ENCODE measurements around the gene CDC42. TPM values are rescaled to one million over a fixed set of nuclear protein-coding genes. Genes with fewer than 3 reads are reported as not detected.

Gene CDC42
- total and polyA plus RNA-seq, 2 of the 13 experiments (the other 11 are each of a cell fraction or from before 2014, with no cell fraction given) = 138 to 237 TPM

DNA sequence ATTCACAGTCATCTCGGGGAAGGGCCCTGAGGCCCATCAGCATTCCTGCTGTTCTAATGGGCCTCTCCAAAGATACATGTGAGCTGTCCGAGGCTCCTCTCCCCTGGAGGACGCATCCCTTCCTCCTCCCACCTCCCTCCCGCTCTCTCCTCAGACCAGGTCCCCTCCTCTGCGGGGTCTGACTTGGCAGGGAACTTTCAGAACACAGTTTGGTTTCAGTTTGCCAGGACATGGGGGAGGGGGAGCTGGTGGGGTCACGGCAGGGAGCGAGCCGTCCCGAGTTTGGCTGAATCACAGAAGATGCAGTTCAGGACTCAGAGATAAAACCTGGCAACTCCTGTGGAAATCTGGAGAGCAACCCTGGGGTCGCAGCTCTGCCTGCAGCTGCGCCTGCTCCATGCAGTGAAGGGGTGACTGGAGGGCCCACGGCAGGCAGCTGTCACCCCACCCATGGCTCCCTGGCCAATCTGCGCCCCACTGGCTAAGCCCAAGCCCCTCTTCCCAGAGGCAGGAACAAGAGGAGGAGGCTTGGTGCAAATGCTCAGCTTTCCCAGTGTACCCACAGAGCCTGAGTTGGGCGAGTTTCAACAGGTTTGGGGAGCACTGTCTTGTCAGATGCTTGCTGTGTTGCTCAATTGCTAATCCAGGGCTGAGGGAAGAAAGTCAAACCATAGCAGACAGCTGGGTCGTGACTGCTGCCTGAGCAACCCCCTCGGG, 84.7 kb downstream of the CDC42 start:
- Histone ChIP-seq H3K27me3 (ENCODE audit: control insufficient read depth in 1 of 2, insufficient read depth in 2 of 2, low read length in 2 of 2) (peaks cover 37 to 88% of the 10 kb centered on the region in 2 experiments), H3K9ac (ENCODE audit: insufficient read depth, low read depth, low read length) (no peak overlapping the region), H3K27ac (ENCODE audit: extremely low read length, insufficient read depth, low read length) (no peak overlapping the region), H3K4me1 (ENCODE audit: insufficient read depth, low read length) (no peaks in the 10 kb centered on the region), H3K9me3 (ENCODE audit: low read length) (no peaks in the 10 kb centered on the region), H3K4me3 (replicated peaks in 1 of 3; ENCODE audit: insufficient read depth in 1 of 3, low read depth in 2 of 3, low read length in 3 of 3) (no peak overlapping the region), H3K4me2 (ENCODE audit: low read depth, low read length) (no peak overlapping the region), H3K36me3 (replicated peaks in 1 of 2; ENCODE audit: control insufficient read depth in 1 of 2, insufficient read depth in 2 of 2, low read length in 2 of 2) (no peaks in the 10 kb centered on the region), H4K20me1 (ENCODE audit: insufficient read depth, low read length) (peaks cover 34% of the 10 kb centered on the region; the same call in 1 of the 2 replicates), H3K79me2 (ENCODE audit: insufficient read depth, low read length) (no peaks in the 10 kb centered on the region), H2AFZ (ENCODE audit: low read length) (no peak overlapping the region)
- in situ Hi-C loops (cut with HindIII; ENCODE audit: extremely low pct_ligation_motif_present, low pct_unique_long_range_greater_than_20kb) (loop anchor here (10.0 kb wide), 1 partner anchor 508 kb away; the partner anchor contains the start of gene C1QC), intact Hi-C loops (cut with micrococcal nuclease; ENCODE audit: unreplicated experiment) (loop anchor here (10.0 kb wide), 1 partner anchor 138 kb away; no protein-coding TSS in a partner anchor)
- CTCF ChIA-PET (ENCODE audit: low intra/inter-chr PET ratio, low total read pairs) = no interaction called here
- 6% methylated on average over 11 of the region's 16 CpGs for WGBS (ENCODE audit: low lambda C conversion rate)
- POLR2A ChIA-PET = no interaction called here
- no peak for DNase-seq (ENCODE audit: low spot score)
- TF ChIP-seq ZNF263 (CRISPR knock-in tag; IDR thresholded peaks at IDR 0.05) (peak; percentile 16; the same call in 1 of the 2 replicates), HDAC2 (CRISPR knock-in tag; IDR thresholded peaks at IDR 0.05) (no peak)
- BruUV-seq (replicated peaks) = no TSS peak
- FAIRE-seq = no peak
- no peak for ATAC-seq

DNA sequence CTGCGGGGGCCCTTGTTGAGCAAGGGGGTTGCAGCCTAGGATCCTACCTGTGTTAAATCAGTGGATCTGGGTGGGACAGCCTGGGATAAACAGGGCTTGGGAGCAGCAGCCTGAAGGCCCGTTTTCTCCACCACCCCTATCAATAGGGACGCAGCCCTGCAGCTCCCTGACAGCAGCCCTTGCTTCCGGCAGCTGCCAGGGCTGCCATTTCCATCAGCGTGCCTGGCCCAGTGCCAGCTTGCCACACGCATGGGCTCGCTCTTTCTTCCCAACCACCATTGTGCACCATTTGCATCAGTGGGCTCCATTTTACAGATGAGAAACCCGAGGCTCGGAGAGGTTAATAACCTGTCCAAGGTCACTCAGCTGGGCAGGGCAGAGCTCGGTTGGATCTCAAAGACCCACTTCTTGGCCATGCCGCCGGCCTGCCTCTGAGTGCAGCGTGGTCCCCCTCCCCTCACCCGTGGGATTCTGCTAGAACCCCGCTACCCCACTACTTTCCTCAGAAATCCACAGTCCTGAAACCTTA, 86.6 kb downstream of the CDC42 start:
- TF ChIP-seq, protein P1, sequence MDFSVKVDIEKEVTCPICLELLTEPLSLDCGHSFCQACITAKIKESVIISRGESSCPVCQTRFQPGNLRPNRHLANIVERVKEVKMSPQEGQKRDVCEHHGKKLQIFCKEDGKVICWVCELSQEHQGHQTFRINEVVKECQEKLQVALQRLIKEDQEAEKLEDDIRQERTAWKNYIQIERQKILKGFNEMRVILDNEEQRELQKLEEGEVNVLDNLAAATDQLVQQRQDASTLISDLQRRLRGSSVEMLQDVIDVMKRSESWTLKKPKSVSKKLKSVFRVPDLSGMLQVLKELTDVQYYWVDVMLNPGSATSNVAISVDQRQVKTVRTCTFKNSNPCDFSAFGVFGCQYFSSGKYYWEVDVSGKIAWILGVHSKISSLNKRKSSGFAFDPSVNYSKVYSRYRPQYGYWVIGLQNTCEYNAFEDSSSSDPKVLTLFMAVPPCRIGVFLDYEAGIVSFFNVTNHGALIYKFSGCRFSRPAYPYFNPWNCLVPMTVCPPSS (IDR thresholded peaks at IDR 0.05) = no peak
- TF ChIP-seq ZBTB7A (CRISPR knock-in tag; IDR thresholded peaks at IDR 0.05) (no peak), ZNF629 (CRISPR knock-in tag; conservative IDR thresholded peaks at IDR 0.05) (peak; percentile 57)
- no TSS peak for BruUV-seq (replicated peaks)
- Histone ChIP-seq H2AFZ (ENCODE audit: low read length) (no peak overlapping the region), H3K4me3 (replicated peaks in 1 of 3; ENCODE audit: insufficient read depth in 1 of 3, low read depth in 2 of 3, low read length in 3 of 3) (no peak overlapping the region), H3K4me1 (ENCODE audit: insufficient read depth, low read length) (no peaks in the 10 kb centered on the region), H3K4me2 (ENCODE audit: low read depth, low read length) (no peak overlapping the region), H3K9me3 (ENCODE audit: low read length) (no peaks in the 10 kb centered on the region), H3K27ac (ENCODE audit: extremely low read length, insufficient read depth, low read length) (no peak overlapping the region), H3K36me3 (replicated peaks in 1 of 2; ENCODE audit: control insufficient read depth in 1 of 2, insufficient read depth in 2 of 2, low read length in 2 of 2) (no peaks in the 10 kb centered on the region), H3K9ac (ENCODE audit: insufficient read depth, low read depth, low read length) (no peak overlapping the region), H3K79me2 (ENCODE audit: insufficient read depth, low read length) (no peaks in the 10 kb centered on the region), H4K20me1 (ENCODE audit: insufficient read depth, low read length) (peaks cover 40% of the 10 kb centered on the region; the same call in 1 of the 2 replicates), H3K27me3 (ENCODE audit: control insufficient read depth in 1 of 2, insufficient read depth in 2 of 2, low read length in 2 of 2) (peaks cover 39 to 90% of the 10 kb centered on the region in 2 experiments)
- POLR2A ChIA-PET = no interaction called here
- 22% methylated on average over 9 of the region's 15 CpGs for WGBS (ENCODE audit: low lambda C conversion rate)
- intact Hi-C loops (cut with micrococcal nuclease; ENCODE audit: unreplicated experiment) (loop anchor here (10.0 kb wide), 1 partner anchor 136 kb away; no protein-coding TSS in a partner anchor), in situ Hi-C loops (cut with HindIII; ENCODE audit: extremely low pct_ligation_motif_present, low pct_unique_long_range_greater_than_20kb) (loop anchor here (10.0 kb wide), 1 partner anchor 506 kb away; the partner anchor contains the start of gene C1QC)
- CTCF ChIA-PET (ENCODE audit: low intra/inter-chr PET ratio, low total read pairs) = no interaction called here
- FAIRE-seq = no peak
- no peak for DNase-seq (ENCODE audit: low spot score)
- no peak for ATAC-seq

All from HepG2 (cell line).